ENCODE measurements around the gene JADE2. TPM values are rescaled to one million over a fixed set of nuclear protein-coding genes. Genes with fewer than 3 reads are reported as not detected.

The JADE2 gene
- total RNA-seq, 4 donors from 2014 or later: 18.3 to 87.4 (median 48.2) TPM

DNA sequence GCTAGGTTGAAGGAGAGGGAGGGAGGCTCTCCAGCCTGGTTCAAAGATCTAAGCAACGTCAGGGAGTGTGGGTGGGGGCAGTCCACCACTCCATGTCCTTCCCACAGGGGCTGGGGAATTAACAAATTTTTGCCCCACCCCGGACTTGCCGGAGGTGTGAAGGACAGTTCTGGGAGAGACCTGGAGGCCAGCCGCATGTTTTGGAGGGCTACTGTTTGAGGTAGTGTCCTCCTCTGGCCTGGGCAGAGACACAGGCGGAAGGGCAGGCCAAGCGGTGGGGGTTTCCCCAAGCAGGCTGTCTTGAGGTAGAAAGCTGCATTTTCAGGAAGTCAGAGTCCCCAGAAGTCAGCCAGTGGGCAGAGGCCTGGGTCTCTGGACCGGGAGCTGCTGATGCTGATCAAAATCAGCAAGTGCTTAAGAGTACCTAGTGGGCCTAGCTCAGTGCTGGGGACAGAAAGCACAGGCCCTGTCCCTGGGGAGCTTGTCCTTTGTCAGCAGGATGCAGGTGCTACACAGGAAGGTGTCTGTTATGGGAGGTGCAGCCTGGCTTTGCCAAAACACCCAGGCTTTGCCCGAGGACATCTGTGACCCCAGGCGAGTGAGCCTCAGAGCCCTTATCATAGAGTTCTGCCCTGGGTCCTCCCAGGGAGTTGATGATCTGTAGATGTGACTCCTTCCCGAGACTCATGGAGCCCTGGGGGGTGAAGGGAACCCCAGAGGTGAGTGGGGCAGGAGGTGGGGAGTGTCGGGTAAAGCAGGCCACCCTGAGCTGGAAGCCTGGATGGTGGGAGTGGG, 18.5 kb downstream of the JADE2 start:
- TF ChIP-seq, protein P1, sequence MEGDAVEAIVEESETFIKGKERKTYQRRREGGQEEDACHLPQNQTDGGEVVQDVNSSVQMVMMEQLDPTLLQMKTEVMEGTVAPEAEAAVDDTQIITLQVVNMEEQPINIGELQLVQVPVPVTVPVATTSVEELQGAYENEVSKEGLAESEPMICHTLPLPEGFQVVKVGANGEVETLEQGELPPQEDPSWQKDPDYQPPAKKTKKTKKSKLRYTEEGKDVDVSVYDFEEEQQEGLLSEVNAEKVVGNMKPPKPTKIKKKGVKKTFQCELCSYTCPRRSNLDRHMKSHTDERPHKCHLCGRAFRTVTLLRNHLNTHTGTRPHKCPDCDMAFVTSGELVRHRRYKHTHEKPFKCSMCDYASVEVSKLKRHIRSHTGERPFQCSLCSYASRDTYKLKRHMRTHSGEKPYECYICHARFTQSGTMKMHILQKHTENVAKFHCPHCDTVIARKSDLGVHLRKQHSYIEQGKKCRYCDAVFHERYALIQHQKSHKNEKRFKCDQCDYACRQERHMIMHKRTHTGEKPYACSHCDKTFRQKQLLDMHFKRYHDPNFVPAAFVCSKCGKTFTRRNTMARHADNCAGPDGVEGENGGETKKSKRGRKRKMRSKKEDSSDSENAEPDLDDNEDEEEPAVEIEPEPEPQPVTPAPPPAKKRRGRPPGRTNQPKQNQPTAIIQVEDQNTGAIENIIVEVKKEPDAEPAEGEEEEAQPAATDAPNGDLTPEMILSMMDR (IDR thresholded peaks at IDR 0.05; ENCODE audit: low read depth): no peak

DNA sequence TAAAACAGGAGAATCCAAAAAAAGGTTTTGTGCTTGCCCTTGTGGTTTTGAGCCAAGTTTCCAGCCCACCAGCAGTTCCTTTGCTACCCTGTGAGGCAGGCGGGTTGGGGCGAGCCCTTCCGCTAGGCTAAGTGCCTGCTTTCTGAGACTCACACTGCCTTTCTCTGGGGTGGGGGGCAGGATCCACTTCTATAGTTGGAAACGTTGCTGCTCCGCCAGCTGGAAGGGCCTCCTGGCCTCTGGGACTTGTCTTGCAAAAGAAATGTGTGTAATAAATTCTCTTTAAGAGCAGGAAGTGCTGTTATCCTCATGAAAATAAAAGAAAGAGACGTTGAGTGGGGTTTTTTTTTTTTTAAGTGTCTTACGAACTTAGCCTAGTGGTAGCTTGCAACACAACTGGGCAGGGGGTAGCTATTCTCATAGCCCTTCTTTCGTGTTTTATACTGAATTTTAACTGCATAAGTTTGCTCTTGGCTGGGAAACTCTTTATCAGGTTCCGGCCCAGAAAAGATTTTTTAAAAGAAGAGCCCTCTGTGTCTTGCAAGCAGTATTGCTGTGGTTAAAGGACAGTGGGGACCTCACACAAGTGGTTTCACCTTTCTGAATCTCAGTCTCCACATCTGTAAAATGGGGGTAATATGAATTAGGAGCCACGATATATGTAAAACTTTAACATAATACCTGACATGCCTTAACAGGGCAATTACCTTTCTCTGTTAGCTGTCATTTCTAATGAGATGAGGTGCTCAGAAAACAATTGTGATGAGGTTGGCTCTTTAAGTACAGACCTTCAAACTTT, 19.8 kb downstream of the JADE2 start:
- TF ChIP-seq, protein P1 (IDR thresholded peaks at IDR 0.05; ENCODE audit: low read depth): no peak

DNA sequence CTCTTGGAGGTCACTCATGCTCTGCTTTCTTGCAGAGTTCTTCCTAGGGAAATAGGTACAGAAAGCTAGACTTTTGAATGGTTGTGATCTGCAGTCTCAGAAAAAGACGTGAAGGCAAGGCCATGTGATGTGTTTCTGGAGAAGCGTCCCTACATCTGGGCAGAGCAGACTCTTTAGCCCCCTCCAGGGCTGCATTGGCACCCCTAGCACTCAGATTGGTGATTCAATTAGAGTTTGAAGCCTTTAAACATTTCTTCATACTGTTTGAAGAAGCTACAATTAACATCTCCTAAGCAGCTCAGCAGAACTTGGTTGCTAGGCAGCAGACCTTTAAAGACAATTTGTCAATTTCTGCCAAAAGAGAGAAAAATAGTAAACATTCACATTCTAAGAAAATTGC, 21.6 kb downstream of the JADE2 start:
- TF ChIP-seq, protein P1 (IDR thresholded peaks at IDR 0.05; ENCODE audit: low read depth): no peak

GRCh38 chr5:134547579-134547978, 22.1 kb downstream of the JADE2 start:
- TF ChIP-seq, protein P1 (IDR thresholded peaks at IDR 0.05; ENCODE audit: low read depth): no peak

GRCh38 chr5:134547999-134548658, 22.7 kb downstream of the JADE2 start:
- TF ChIP-seq, protein P1 (IDR thresholded peaks at IDR 0.05; ENCODE audit: low read depth): no peak

- TF ChIP-seq, protein P1 (IDR thresholded peaks at IDR 0.05; ENCODE audit: low read depth): no peak
Observed at GRCh38 chr5:134549714-134550113, 24.2 kb downstream of the JADE2 start.

All from subcutaneous adipose tissue (tissue), 4 donors.